Prostate gland (tissue), 2 donors: Measurements from ENCODE around the gene APBA1. TPM values are rescaled to one million over a fixed set of nuclear protein-coding genes. Genes with fewer than 3 reads are reported as not detected.

ENCODE experiments used
- DNase-seq: peaks from one replicate; pipeline ENCODE4 v3.0.0-alpha.2; 2019; ENCODE audit warnings: low spot score
- H3K27ac ChIP-seq, 2 donors: fragments of 200-600 bp; sonication (generic); 2 replicates each; pipeline ENCODE4 v1.5.1; 2017 to 2019
- H3K27me3 ChIP-seq: fragments of 200-600 bp; sonication (generic); replicated peaks from 2 replicates; pipeline ENCODE4 v1.5.1; 2019; ENCODE audit not compliant: insufficient read depth
- H3K36me3 ChIP-seq, 2 donors: fragments of 200-600 bp; sonication (generic); 1 replicate in 1 of 2; 2 replicates in 1 of 2; pipeline versions ENCODE4 v1.5.1 to v1.8.1; 2017 to 2019
- H3K4me1 ChIP-seq: fragments of 200-600 bp; sonication (generic); replicated peaks from 2 replicates; pipeline ENCODE4 v1.5.1; 2019
- H3K4me3 ChIP-seq, 2 donors: fragments of 200-600 bp; sonication (generic); 2 replicates each; pipeline ENCODE4 v1.5.1; 2017 to 2019
- H3K9me3 ChIP-seq: fragments of 200-600 bp; sonication (generic); 2 replicates; pipeline ENCODE4 v1.5.1; 2017
- POLR2A ChIP-seq: fragments of 450-650 bp; IDR thresholded peaks from one replicate; pipeline ENCODE4 v1.6.1; 2016; ENCODE audit warnings: antibody characterized with exemption, mild to moderate bottlenecking
- POLR2AphosphoS5 ChIP-seq: sonication (generic); formaldehyde crosslinking; IDR thresholded peaks from one replicate; pipeline ENCODE4 v1.6.1; 2017; ENCODE audit warnings: antibody characterized with exemption
- WGBS: methylation state at CpG from one replicate; pipeline ENCODE4 v1.1.5; 2018; 5-methylcytosine and 5-hydroxymethylcytosine counted together
- intact Hi-C: fragments of 100-400 bp; cut with DNase I; formaldehyde crosslinking; loops from one replicate; pipeline ENCODE4 v1.14.2; 2022
- total RNA-seq, 2 donors: library from RNA; depleted of rRNA; stranded (reverse); fragments of >200 nt; gene quantifications; one replicate each; pipeline ENCODE4 v1.1.0, GENCODE V29; 2016
- TF ChIP-seq, protein P1 (sequence below), 4 experiments: fragments of 200-600 bp in 2 of 4; fragments of 450-650 bp in 2 of 4; sonication (generic) in 2 of 4; IDR thresholded peaks; 1 replicate in 3 of 4; 2 replicates in 1 of 4; pipeline ENCODE4 v1.5.1; 2016 to 2019; ENCODE audit warnings: antibody characterized with exemption in 4 of 4, mild to moderate bottlenecking in 2 of 4, moderate library complexity in 2 of 4

The APBA1 gene
- total RNA-seq, 2 donors from 2014 or later: 2.2 to 7.5 TPM

DNA sequence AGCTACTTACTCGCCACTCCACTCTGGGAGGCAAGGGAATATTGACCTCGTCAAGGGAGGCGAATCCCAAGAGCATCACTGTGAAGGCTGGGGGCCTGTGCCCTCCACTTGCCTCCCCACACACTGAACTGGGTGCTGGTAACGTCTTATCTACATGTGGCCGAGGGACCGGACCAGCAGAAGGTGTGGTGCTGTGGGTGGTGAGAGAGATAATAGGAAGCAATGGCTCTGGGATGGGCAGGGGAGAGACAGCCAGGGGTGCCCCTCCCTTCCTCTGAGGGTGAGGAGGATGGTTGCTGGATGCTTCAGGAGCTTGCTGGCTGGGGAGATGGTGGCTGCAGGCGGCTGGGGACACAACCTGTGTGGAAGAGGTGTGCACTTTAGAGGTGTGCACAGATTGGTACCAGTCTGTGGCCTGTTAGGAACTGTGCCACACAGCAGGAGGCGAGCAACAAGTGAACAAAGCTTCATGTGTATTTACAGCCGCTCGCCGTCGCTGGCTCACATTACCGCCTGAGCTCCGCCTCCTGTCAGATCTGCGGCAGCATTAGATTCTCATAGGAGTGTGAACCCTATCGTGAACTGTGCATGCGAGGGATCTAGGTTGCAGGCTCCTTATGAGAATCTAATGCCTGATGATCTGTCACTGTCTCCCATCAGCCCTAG, 246.9 kb downstream of the APBA1 start:
- Histone ChIP-seq H3K4me1 (no peaks in the 10 kb centered on the region), H3K9me3 (no peaks in the 10 kb centered on the region), H3K4me3 (no peak overlapping the region), H3K27me3 (no peaks in the 10 kb centered on the region), H3K27ac (no peak overlapping the region), H3K36me3 (no peaks in the 10 kb centered on the region)
- intact Hi-C loops: loop anchor here (10.0 kb wide), 3 partner anchors 250 to 500 kb away; partner anchors contain the start of gene APBA1
- no peak for DNase-seq
- TF ChIP-seq POLR2AphosphoS5: no peak
- TF ChIP-seq, protein P1, sequence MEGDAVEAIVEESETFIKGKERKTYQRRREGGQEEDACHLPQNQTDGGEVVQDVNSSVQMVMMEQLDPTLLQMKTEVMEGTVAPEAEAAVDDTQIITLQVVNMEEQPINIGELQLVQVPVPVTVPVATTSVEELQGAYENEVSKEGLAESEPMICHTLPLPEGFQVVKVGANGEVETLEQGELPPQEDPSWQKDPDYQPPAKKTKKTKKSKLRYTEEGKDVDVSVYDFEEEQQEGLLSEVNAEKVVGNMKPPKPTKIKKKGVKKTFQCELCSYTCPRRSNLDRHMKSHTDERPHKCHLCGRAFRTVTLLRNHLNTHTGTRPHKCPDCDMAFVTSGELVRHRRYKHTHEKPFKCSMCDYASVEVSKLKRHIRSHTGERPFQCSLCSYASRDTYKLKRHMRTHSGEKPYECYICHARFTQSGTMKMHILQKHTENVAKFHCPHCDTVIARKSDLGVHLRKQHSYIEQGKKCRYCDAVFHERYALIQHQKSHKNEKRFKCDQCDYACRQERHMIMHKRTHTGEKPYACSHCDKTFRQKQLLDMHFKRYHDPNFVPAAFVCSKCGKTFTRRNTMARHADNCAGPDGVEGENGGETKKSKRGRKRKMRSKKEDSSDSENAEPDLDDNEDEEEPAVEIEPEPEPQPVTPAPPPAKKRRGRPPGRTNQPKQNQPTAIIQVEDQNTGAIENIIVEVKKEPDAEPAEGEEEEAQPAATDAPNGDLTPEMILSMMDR (IDR thresholded peaks at IDR 0.05): no peak
- no peak for TF ChIP-seq POLR2A
- 91% methylated on average over 17 of the region's 17 CpGs for WGBS

DNA sequence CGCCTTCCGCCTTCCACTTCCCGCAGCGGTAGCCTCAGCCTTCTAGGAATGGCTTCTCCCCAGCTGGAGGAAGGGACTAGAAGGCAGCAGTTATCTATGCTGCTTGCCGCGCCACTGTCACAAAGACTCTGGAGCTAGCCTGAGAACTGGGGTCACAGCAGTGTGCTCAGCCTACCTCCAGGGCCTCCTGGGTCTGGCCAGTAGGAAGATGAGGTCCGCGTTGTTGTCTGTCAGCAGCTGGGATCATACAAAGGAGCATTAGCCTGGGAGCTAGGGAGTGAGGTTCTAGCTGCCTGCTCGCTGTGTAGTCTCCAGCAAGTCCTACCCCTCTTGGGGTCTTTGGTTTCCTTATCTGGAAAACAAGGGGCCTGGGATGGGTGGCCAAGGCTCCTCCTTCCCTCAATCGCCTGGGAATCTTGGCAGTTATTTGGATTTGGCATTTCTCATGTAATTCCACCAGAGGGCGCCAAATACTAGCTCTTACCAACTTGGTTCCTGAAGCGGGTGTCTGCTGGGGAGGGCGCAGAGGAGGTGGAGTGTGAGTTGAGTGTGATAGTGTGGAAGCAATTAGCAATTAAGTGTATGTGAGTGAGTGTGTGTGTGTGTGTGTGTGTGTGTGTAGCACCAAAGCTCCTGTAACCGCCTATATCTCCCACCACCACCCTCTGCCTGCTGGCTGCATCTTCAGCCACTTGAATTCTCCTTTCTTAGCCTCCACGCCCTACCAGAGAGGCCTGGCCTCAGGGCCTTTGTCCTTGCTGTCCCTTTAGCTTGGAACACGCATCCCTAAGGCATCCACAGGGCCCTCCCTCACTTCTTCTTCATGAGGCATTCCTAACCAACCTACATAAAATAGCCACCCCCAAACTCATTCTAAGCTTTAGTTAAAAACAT, 250.0 kb downstream of the APBA1 start:
- Histone ChIP-seq H3K4me3 (no peak overlapping the region), H3K4me1 (no peaks in the 10 kb centered on the region), H3K9me3 (no peaks in the 10 kb centered on the region), H3K27me3 (no peaks in the 10 kb centered on the region), H3K27ac (no peak overlapping the region), H3K36me3 (no peaks in the 10 kb centered on the region)
- 58% methylated on average over 16 of the region's 16 CpGs for WGBS
- intact Hi-C loops: loop anchor here (5.0 to 10.0 kb wide), 4 partner anchors 125 to 503 kb away; partner anchors contain the start of gene APBA1
- DNase-seq: peak; percentile 58
- TF ChIP-seq POLR2AphosphoS5 (peak; percentile 41), POLR2A (no peak)
- TF ChIP-seq, protein P1 (IDR thresholded peaks at IDR 0.05): peak; percentile 78 to 91 (median 82)

DNA sequence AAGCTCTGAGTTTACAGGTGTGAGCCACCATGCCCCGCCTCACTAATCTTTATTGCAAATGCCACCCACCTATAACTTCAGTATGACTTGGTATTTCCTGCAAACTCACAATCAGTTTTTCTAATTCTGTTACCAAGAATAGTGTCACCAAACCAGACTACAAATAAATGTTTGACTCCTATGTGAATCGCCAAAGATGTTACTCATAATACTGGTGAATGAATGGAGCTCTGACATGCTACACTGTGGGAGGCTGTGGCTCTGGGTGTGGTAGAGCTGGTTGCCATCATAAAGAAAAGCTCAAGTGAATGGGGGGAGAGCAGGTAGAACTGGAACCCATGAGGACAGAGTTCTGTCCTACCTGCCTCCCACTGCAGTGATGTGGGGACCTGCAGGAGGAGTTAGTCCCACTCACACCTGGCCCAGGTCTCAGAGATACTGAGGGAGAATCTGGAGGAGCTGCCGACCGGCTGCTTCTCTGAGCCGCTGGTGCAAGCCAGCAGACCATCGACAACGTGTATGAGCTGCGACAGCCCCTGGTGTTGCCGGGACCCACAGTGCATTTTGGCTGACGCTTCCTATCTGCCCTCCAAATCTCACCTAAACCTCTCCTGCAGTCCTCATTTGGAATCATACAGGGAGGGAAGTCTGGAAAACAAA, 251.4 kb downstream of the APBA1 start:
- no peak overlapping the region for H3K27ac ChIP-seq
- intact Hi-C loops: loop anchor here (5.0 to 10.0 kb wide), 4 partner anchors 127 to 504 kb away; partner anchors contain the start of gene APBA1

DNA sequence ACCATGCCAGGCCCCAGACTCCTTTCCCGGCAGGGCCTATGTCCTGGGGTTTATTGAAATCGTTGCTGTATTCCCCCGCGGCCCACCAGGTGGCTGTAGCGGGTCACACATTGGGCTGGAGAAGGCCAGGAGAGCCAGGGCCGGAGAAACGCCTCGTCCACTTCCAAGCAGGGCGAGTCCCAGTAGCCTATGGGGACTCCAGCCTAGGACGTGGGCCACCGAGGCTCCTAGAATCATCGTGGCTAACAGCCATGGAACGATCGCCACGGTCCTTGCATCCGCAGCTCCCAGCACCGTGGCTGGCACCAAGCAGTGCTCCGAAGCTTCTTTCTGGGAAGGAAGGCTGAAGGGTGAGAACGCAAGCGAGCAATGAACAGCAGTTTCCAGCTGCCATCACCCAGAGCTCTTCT, 259.4 kb downstream of the APBA1 start:
- H3K9me3 ChIP-seq: no peaks in the 10 kb centered on the region
- no peak for DNase-seq
- no peaks in the 10 kb centered on the region for H3K27me3 ChIP-seq
- TF ChIP-seq POLR2AphosphoS5: no peak
- TF ChIP-seq, protein P1 (IDR thresholded peaks at IDR 0.05): peak in 3 of 4 experiments; percentile 35 to 59 (median 57)
- TF ChIP-seq POLR2A: no peak
- WGBS: 32% methylated on average over 20 of the region's 20 CpGs
- H3K27ac ChIP-seq: no peak overlapping the region
- no peaks in the 10 kb centered on the region for H3K4me1 ChIP-seq
- H3K4me3 ChIP-seq: no peak overlapping the region
- no peaks in the 10 kb centered on the region for H3K36me3 ChIP-seq
- intact Hi-C loops: no loop called here

More for the DNA sequence above, 251.4 kb downstream of the APBA1 start:
- DNase-seq: no peak
- TF ChIP-seq, protein P1 (IDR thresholded peaks at IDR 0.05): no peak
- TF ChIP-seq POLR2AphosphoS5 (no peak), POLR2A (no peak)
- Histone ChIP-seq H3K4me3 (no peak overlapping the region), H3K4me1 (no peaks in the 10 kb centered on the region), H3K36me3 (no peaks in the 10 kb centered on the region), H3K27me3 (no peaks in the 10 kb centered on the region), H3K9me3 (no peaks in the 10 kb centered on the region)
- 95% methylated on average over 10 of the region's 10 CpGs for WGBS
